Pancreas (tissue), 10 donors: ENCODE results near the gene ANXA9. TPM values are rescaled to one million over a fixed set of nuclear protein-coding genes. Genes with fewer than 3 reads are reported as not detected.

Source experiments
- ATAC-seq, 4 donors: fragments of 200-7000 bp; cut with Tn5 transposase; one replicate each; pipeline versions ENCODE4 v1.8.0 to v1.9.1; 2020; ENCODE audit warnings: mild to moderate bottlenecking in 4 of 4, moderate library complexity in 4 of 4
- DNase-seq, 6 donors: peaks; one replicate each; pipeline ENCODE4 v3.0.0-alpha.2; 2020
- FAIRE-seq: peaks from 2 replicates; lab custom pipeline; 2012; peaks lifted over from hg19 to GRCh38; lab: Jason Lieb, UNC
- H3K27ac ChIP-seq, 4 donors: fragments of 200-600 bp; sonication (generic); 1 replicate in 3 of 4; 2 replicates in 1 of 4; pipeline versions ENCODE4 v1.5.0 to v1.8.0; 2020
- H3K27me3 ChIP-seq, 4 donors: fragments of 200-600 bp; one replicate each; pipeline ENCODE4 v1.8.0; 2021
- H3K36me3 ChIP-seq, 3 donors: fragments of 200-600 bp; sonication (generic) in 1 of 3; one replicate each; pipeline versions ENCODE4 v1.5.0 to v1.8.0; 2020 to 2021
- H3K4me1 ChIP-seq, 3 donors: fragments of 200-600 bp; one replicate each; pipeline ENCODE4 v1.8.0; 2021
- H3K4me3 ChIP-seq, 4 donors: fragments of 200-600 bp; sonication (generic) in 2 of 4; one replicate each; pipeline versions ENCODE4 v1.5.0 to v1.8.0; 2020 to 2021
- H3K9me3 ChIP-seq, 4 donors: fragments of 200-600 bp; one replicate each; pipeline ENCODE4 v1.8.0; 2021
- CTCF ChIP-seq, 4 donors: fragments of 200-600 bp; sonication (generic) in 3 of 4; IDR thresholded peaks; one replicate each; pipeline versions ENCODE4 v1.5.0 to v1.8.0; 2021; ENCODE audit warnings: antibody characterized with exemption in 4 of 4
- WGBS, 2 donors: extraction: QIAGEN DNeasy Blood & Tissue Kit; methylation state at CpG; one replicate each; pipeline ENCODE4 v1.1.7; 2013; 5-methylcytosine and 5-hydroxymethylcytosine counted together
- intact Hi-C, 3 donors: fragments of 100-400 bp; cut with DNase I; formaldehyde crosslinking; loops; one replicate each; pipeline versions ENCODE4 v1.11.1 to v1.14.2; 2022
- polyA plus RNA-seq, 2 donors: library from polyadenylated mRNA; stranded (reverse); fragments of 200-250 nt; gene quantifications; one replicate each; pipeline ENCODE4 v1.2.3, GENCODE V29; 2013
- total RNA-seq, 6 donors: library from RNA; stranded (reverse); fragmentation: NEBNext Ultra II Directional in 4 of 6; extraction: Animal tissue kit (Norgen Biotek cat#: 25700) in 4 of 6; gene quantifications; one replicate each; pipeline versions ENCODE4 v1.2.1 to v1.2.4, GENCODE V29; 2021 to 2023
- donor health status: healthy with polysubstance abuse.
- donor health status: DM: no; HTN: no; CAD: no; lungs with moderate emphysema.
- donor health status: DM: no; HTN: no; CAD: no.
- donor health status: control.
- donor health status: control.
- donor health status: Bipolar disorder and iron deficiency.
- donor health status: DM: yes; HTN: yes; CAD: no.
- donor health status: DM: no; HTN: no; CAD: no.
- donor health status: DM: no; HTN: no; CAD: no.
- donor health status: DM: yes; HTN: yes; CAD: no.

ANXA9 gene
- total and polyA plus RNA-seq, 8 donors: 11.7 to 30.7 (median 15.8) TPM

- no peak overlapping the region for H3K27ac ChIP-seq
- H3K9me3 ChIP-seq: no peaks in the 10 kb centered on the region
- no peak for FAIRE-seq
- H3K36me3 ChIP-seq: peaks cover 0 to 46% (median 32%) of the 10 kb centered on the region in 3 donors
- intact Hi-C loops: no loop called here
- no peak overlapping the region for H3K4me3 ChIP-seq
- DNase-seq: peak in 1 of 6 donors; percentile 15
- ATAC-seq: no peak
- H3K4me1 ChIP-seq: no peaks in the 10 kb centered on the region
- TF ChIP-seq CTCF (IDR thresholded peaks at IDR 0.05): no peak
- no peaks in the 10 kb centered on the region for H3K27me3 ChIP-seq
- WGBS, 2 donors: 95 to 99% methylated on average over 7 of the region's 7 CpGs
These were observed 21.4 kb upstream of the ANXA9 start for GRCh38 chr1:150960646-150961045.

- ATAC-seq (peak in 1 of 4 donors; percentile 17), DNase-seq (no peak), FAIRE-seq (no peak)
- Histone ChIP-seq H3K27me3 (no peaks in the 10 kb centered on the region), H3K4me3 (no peak overlapping the region), H3K36me3 (peaks cover 0 to 57% (median 42%) of the 10 kb centered on the region in 3 donors), H3K9me3 (no peaks in the 10 kb centered on the region), H3K27ac (no peak overlapping the region), H3K4me1 (no peaks in the 10 kb centered on the region)
- no peak for TF ChIP-seq CTCF (IDR thresholded peaks at IDR 0.05)
- intact Hi-C loops: no loop called here
- 62 to 63% methylated on average over 4 of the region's 4 CpGs for WGBS, 2 donors
These were observed 20.3 kb upstream of the ANXA9 start for GRCh38 chr1:150961756-150962155.

DNA sequence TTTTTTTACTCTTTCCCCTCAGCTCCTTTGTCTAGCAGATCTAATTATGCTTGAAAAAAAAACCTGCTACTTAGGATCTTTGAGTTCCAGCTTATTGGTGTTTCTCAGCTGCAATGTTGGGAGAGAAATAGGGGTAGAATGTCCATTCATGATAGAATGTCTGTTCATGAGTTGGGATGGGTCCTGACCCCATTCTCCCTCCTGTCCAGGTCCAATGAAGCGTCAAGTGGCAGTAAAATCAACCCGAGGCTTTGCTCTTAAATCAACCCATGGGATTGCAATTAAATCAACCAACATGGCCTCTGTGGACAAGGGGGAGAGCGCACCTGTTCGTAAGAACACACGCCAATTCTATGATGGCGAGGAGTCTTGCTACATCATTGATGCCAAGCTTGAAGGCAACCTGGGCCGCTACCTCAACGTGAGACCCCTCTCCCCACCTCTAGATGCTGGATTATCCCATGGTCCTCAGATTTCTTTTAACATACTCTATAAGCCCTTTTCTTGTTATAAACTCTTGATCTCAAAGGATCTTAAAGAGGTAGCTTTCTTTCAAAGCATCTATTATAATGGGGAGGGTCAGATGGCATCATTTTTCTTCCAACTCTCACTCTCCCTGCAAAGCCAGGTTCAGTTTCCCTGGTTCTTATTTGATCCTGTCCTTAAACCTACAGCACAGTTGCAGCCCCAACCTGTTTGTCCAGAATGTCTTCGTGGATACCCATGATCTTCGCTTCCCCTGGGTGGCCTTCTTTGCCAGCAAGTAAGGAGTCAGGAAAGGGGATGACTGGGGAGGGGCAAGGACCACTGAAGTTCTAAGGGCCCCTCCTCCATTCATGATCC, 18.6 kb upstream of the ANXA9 start:
- FAIRE-seq: no peak
- intact Hi-C loops: no loop called here
- peaks cover 0 to 75% (median 54%) of the 10 kb centered on the region in 3 donors for H3K36me3 ChIP-seq
- H3K27me3 ChIP-seq: no peaks in the 10 kb centered on the region
- no peak overlapping the region for H3K4me3 ChIP-seq
- 82 to 92% methylated on average over 10 of the region's 10 CpGs for WGBS, 2 donors
- no peak overlapping the region for H3K27ac ChIP-seq
- TF ChIP-seq CTCF (IDR thresholded peaks at IDR 0.05): no peak
- H3K4me1 ChIP-seq: no peaks in the 10 kb centered on the region
- no peak for DNase-seq
- ATAC-seq: no peak
- H3K9me3 ChIP-seq: no peaks in the 10 kb centered on the region

DNA sequence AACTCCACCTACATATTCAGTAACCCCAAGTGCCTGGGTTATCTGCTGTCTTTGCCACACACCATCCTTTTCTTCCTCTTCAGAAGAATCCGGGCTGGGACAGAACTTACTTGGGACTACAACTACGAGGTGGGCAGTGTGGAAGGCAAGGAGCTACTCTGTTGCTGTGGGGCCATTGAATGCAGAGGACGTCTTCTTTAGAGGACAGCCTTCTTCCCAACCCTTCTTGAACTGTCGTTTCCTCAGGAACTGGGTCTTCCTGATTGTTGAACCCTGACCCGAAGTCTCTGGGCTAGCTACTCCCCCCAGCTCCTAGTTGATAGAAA, 18.0 kb upstream of the ANXA9 start:
- Histone ChIP-seq H3K4me3 (no peak overlapping the region), H3K4me1 (peaks cover 0 to 2% (median 0%) of the 10 kb centered on the region in 3 donors), H3K27me3 (no peaks in the 10 kb centered on the region), H3K36me3 (peaks cover 0 to 76% (median 54%) of the 10 kb centered on the region in 3 donors), H3K9me3 (no peaks in the 10 kb centered on the region), H3K27ac (no peak overlapping the region)
- ATAC-seq (no peak), DNase-seq (no peak), FAIRE-seq (no peak)
- TF ChIP-seq CTCF (IDR thresholded peaks at IDR 0.05): no peak
- intact Hi-C loops: no loop called here
- 84% methylated on average over 5 of the region's 5 CpGs for WGBS, 2 donors

GRCh38 chr1:150965605-150966004, 16.5 kb upstream of the ANXA9 start:
- TF ChIP-seq CTCF (IDR thresholded peaks at IDR 0.05): no peak
- H3K36me3 ChIP-seq: peaks cover 0 to 64% (median 49%) of the 10 kb centered on the region in 3 donors
- no peaks in the 10 kb centered on the region for H3K27me3 ChIP-seq
- H3K4me1 ChIP-seq: peaks cover 3 to 15% (median 8%) of the 10 kb centered on the region in 3 donors
- no peak overlapping the region for H3K4me3 ChIP-seq
- 83 to 89% methylated on average over 4 of the region's 4 CpGs for WGBS, 2 donors
- DNase-seq (no peak), ATAC-seq (no peak), FAIRE-seq (no peak)
- intact Hi-C loops: no loop called here
- no peaks in the 10 kb centered on the region for H3K9me3 ChIP-seq
- H3K27ac ChIP-seq: no peak overlapping the region
